HL-60/S4 treated with retinoic acid at 250 ng/mL for 4 days and 3 days (cell line): ENCODE data around the gene PDE2A.

Experiments used
- in situ Hi-C: fragments of 300-500 bp; cut with MboI; formaldehyde crosslinking; loops from 2 replicates; pipeline ENCODE4 v1.7.0; 2022; ENCODE audit warnings: low sequenced_read_pairs

Gene PDE2A

DNA sequence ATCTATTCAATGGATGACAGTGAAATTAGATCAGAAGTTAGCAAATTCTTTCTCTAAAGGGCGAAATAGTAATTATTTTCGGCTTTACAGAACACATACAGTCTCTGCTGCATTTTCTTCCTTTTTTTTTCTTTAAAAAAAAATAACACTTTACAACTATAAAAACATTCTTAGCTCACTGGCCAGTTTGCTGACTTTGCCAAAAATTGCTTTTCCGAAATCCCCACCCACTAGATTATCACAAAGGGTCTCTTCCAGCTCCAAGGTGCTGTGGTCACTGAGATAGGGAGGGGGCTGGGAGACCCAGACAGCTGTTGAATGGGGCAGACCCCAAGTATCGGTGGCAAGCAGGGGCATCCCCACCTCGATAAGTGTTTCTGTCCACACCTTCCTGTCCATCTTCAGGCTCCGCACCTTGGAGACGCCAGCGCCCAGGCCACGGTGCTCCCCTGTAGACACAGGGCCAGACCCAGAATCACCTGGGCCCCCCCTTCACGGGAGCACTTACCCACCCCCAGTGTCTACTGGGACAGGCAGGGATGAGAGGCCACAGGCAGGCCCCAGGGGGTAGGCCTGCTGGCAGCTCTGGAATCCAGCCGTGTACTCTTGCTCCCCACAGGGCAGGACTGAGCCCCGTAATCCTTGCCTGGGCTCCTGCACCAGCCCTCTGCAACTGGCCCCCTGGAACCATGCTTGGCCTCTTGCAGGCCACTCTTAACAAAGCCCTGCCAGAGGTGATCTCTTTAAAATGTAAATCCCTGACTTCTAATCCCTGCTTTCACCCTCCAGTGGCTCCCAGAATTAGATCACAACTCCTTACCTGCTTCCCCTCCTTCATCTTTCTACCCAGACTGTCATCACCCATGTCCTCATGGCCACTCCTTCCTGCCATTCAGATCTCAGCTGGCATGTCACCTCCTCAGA, 31.5 kb upstream of the PDE2A start:
- in situ Hi-C loops = no loop called here

GRCh38 chr11:72704783-72705265, 30.6 kb upstream of the PDE2A start:
- in situ Hi-C loops = no loop called here

DNA sequence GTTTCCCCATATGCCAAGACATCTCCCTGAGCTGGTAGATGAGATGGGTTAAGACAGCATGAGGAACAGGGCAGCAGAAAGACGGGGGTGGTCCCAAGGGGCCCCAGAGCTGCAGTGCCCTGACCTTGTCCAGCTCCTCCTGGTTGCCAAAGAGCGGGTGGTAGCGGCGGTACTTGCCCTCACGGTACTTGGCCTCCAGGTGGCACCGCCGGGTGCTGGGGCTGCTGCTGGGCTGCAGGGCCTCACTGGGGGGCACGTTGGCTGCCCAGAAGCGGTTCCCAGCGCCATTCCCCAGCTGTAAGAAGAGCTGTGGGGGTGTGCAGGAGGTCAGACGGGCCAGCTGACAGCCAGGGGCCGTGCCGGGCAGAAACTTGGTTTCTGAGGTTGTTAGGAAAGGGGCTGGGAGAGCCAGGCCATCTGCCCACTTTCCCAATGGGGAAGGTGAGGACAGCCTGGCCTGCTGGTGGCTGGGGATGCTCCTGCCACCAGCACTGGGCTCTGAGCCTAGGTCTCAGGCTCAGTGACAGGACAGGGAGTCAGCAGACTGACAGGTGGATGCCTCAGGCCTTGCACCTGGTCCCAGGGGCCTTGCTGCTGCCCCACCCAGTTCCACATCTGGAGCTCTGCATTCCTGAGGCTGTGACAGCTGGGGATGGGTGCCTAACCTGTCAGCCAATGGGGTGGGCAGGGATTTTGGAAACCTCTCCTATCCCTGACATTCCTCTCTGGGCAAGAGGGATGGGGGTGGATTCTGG, 30.0 kb upstream of the PDE2A start:
- in situ Hi-C loops = no loop called here

GRCh38 chr11:72703267-72704008, 29.2 kb upstream of the PDE2A start:
- in situ Hi-C loops = no loop called here

GRCh38 chr11:72702577-72703241, 28.5 kb upstream of the PDE2A start:
- in situ Hi-C loops = no loop called here

DNA sequence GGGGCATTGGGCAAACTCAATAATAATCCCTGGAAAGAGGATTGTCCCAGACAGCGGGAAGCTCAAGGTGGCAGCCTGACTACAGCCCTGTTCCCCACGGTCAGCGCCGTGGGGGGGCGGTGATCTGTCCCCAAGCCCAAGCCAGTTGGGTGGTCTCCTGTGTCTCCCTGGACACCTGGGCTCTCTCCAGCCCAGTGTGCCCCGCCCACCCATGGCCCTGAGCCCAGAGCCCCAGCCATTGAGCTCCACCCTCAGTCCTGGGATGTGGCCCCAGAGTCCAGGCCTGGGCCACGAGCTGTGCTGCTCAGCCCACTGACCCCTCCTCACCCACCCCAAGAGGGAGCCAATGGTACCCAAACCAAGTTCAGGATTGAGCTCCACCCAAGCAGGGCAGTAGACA, 27.9 kb upstream of the PDE2A start:
- in situ Hi-C loops = no loop called here

DNA sequence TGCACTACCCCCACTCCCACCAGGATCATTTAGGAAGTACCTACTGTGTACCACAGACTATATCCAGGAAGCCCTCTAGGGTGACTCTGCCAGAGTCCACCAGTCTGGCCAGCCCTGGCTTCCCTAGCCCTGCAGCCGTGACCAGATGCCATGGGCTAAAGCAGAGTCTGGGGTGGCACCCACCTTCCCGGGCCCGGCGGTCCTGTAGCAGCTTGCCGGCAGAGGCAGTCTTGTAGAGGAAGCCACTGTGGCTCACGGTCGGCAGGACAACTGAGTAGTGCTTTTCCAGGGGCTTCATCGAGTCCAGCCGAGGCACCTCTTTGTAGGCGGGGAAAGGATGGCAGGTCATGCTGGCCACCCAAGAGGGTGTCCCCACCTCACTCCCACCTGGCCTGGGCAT, 27.2 kb upstream of the PDE2A start:
- in situ Hi-C loops = no loop called here

DNA sequence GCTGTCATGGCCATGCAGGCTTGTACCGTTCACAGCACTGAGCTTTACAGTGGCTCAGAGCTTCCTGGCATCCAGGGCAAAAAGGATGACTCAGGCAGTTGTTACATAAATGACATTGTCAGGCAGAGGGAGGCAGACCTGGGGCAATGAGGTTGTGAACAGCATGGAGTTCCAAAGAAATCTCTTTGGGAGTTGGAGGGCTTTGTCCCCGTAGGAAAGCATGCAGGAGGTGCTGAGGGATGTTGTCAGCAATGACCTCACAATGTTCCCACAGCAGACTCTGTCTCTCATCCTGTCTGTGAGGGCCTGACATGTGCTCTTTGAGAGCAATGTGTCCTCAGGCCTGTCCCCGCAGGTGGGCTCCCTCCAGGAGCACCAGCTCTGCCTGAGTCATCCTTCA, 25.9 kb upstream of the PDE2A start:
- in situ Hi-C loops = no loop called here

GRCh38 chr11:72697814-72698213, 23.6 kb upstream of the PDE2A start:
- in situ Hi-C loops = no loop called here

GRCh38 chr11:72696866-72697700, 22.9 kb upstream of the PDE2A start:
- in situ Hi-C loops = no loop called here

GRCh38 chr11:72695354-72695753, 21.1 kb upstream of the PDE2A start:
- in situ Hi-C loops = no loop called here

- in situ Hi-C loops = no loop called here
These were observed 19.2 kb upstream of the PDE2A start for GRCh38 chr11:72693271-72693968.

GRCh38 chr11:72692498-72693237, 18.4 kb upstream of the PDE2A start:
- in situ Hi-C loops = no loop called here

- in situ Hi-C loops = no loop called here
These were observed 15.9 kb upstream of the PDE2A start for GRCh38 chr11:72690166-72690565.

DNA sequence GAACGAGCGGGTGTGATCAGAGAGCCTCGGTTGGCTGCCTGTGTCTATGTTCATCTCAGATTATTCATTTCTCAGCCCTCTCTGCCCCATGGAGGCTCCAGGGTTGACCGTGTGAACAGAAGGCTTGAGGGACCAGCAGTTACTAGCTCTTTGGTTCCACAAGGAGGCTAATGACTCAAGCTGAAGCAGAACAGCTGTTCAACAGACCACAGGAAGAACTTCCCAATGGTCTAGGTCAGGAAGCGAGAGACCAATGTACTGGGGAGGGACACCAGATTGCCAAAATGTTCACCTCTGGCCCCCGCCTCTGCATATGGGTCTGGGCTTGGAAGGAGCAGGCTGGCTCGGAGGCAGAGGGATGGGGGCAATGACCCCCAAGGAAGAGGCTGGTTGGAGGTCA, 14.7 kb upstream of the PDE2A start:
- in situ Hi-C loops = no loop called here

DNA sequence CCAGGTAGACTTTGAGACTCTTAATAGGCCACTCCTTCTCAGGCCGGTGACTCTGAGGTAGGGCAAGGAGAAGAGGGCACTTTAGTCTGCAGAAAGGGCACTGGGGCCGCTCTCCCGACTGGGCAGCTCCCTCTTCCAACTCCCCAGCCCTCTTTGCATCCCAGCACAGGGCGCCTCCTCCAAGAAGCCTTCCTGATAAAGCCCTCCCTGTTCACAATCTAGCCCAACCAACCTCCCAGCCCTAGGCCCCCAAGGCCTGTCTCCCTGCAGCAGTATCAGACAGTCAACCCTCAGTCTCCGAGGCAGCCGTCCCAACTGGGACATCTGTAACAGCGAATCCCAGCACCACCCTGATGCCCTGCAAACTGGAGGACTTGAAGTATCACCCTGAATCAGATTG, 14.3 kb upstream of the PDE2A start:
- in situ Hi-C loops = no loop called here

GRCh38 chr11:72687326-72687725, 13.1 kb upstream of the PDE2A start:
- in situ Hi-C loops = no loop called here

GRCh38 chr11:72686639-72687220, 12.5 kb upstream of the PDE2A start:
- in situ Hi-C loops = no loop called here
